Left renal pelvis (tissue), 4 donors: Measurements from ENCODE around the gene TSPY10. TPM values are rescaled to one million over a fixed set of nuclear protein-coding genes. Genes with fewer than 3 reads are reported as not detected.
"Not testable (repeated sequence)": the region's sequence is repeated elsewhere in the genome, so short reads cannot be mapped to it uniquely, and the experiment has no call there.

Source experiments
- DNase-seq, 4 donors: peaks; one replicate each; pipeline ENCODE4 v3.0.0-alpha.2; 2013; ENCODE audit warnings: low read depth in 4 of 4, low spot score in 3 of 4
- polyA plus RNA-seq, 4 donors: library from polyadenylated mRNA; unstranded; fragments of 120-200 nt; gene quantifications; one replicate each; pipeline ENCODE4 v1.2.1, GENCODE V29; 2013; ENCODE audit not compliant: insufficient read length in 4 of 4

The TSPY10 gene
- polyA plus RNA-seq = not detected

GRCh38 chrY:9527580-9527979 lies at the start of gene TSPY10:
Gene TSPY10 (plus strand): TSS chrY:9527880. CDS start chrY:9527926, 46 bp downstream.
- DNase-seq = not testable (repeated sequence)

- not testable (repeated sequence) for DNase-seq
Observed at GRCh38 chrY:9486967-9487366, 40.7 kb upstream of the TSPY10 start, which contains the start of gene TSPY9. Gene TSPY9 (plus strand): TSS chrY:9487267. CDS start chrY:9487313, 46 bp downstream.

GRCh38 chrY:9504396-9504795 lies 23.3 kb upstream of the TSPY10 start:
- DNase-seq = not testable (repeated sequence)

- DNase-seq = not testable (repeated sequence)
Observed at GRCh38 chrY:9516287-9516686, 11.4 kb upstream of the TSPY10 start.

Other genes starting within 250 kb of the TSPY10 start
- not detected for gene TSPY4, start 190.4 kb upstream of the TSPY10 start, polyA plus RNA-seq
- not detected for gene TSPY8, start 170.1 kb upstream of the TSPY10 start, polyA plus RNA-seq
- not detected for gene TSPY3, start 129.5 kb upstream of the TSPY10 start, polyA plus RNA-seq
- not detected for gene TSPY1, start 60.9 kb upstream of the TSPY10 start, polyA plus RNA-seq
- not detected for gene TSPY9, start 40.6 kb upstream of the TSPY10 start, polyA plus RNA-seq